Subcutaneous adipose tissue (tissue), 4 donors: ENCODE data around the gene IL19. TPM values are rescaled to one million over a fixed set of nuclear protein-coding genes. Genes with fewer than 3 reads are reported as not detected.

Experiments
- CTCF ChIP-seq: fragments of 450-650 bp; IDR thresholded peaks from one replicate; pipeline ENCODE4 v1.5.1; 2016; ENCODE audit warnings: low read depth, mild to moderate bottlenecking, control low read depth, antibody characterized with exemption, moderate library complexity
- total RNA-seq, 4 donors: library from RNA; depleted of rRNA; stranded (reverse); fragments of >200 nt; gene quantifications; one replicate each; pipeline ENCODE4 v1.1.0, GENCODE V29; 2016

The IL19 gene
- total RNA-seq, 4 donors from 2014 or later: not detected

GRCh38 chr1:206823727-206824126 lies 53.2 kb downstream of the IL19 start:
- no peak for TF ChIP-seq CTCF

GRCh38 chr1:206824331-206824730 lies 53.8 kb downstream of the IL19 start:
- TF ChIP-seq CTCF: no peak

- TF ChIP-seq CTCF: no peak
Measured at GRCh38 chr1:206826394-206826793, 55.8 kb downstream of the IL19 start.

- no peak for TF ChIP-seq CTCF
Measured at GRCh38 chr1:206828061-206828460, 57.5 kb downstream of the IL19 start.

GRCh38 chr1:206828765-206829164 lies 58.2 kb downstream of the IL19 start:
- TF ChIP-seq CTCF: no peak

GRCh38 chr1:206829282-206829681 lies 58.7 kb downstream of the IL19 start:
- TF ChIP-seq CTCF: no peak

GRCh38 chr1:206829875-206830274 lies 59.3 kb downstream of the IL19 start:
- no peak for TF ChIP-seq CTCF

- TF ChIP-seq CTCF: no peak
Measured at GRCh38 chr1:206831650-206832049, 61.1 kb downstream of the IL19 start.
